Stimulated activated CD4-positive, alpha-beta T cell treated with anti-CD3 and anti-CD28 coated beads, TNF-alpha, amount 100 ng/mL, for 4 hours (primary cell): ENCODE results near the gene SAA4.
"Not testable (repeated sequence)": the region's sequence is repeated elsewhere in the genome, so short reads cannot be mapped to it uniquely, and the experiment has no call there.

Experiments
- DNase-seq, 3 experiments: peaks; one replicate each; pipeline ENCODE4 v3.0.0-alpha.2; 2020; ENCODE audit warnings: low read depth in 3 of 3

The SAA4 gene

GRCh38 chr11:18236664-18237356 lies at the start of gene SAA4:
TSS of gene SAA4 (minus strand) at chr11:18236802. CDS start at chr11:18235926, 876 bp downstream.
- DNase-seq: no peak

DNA sequence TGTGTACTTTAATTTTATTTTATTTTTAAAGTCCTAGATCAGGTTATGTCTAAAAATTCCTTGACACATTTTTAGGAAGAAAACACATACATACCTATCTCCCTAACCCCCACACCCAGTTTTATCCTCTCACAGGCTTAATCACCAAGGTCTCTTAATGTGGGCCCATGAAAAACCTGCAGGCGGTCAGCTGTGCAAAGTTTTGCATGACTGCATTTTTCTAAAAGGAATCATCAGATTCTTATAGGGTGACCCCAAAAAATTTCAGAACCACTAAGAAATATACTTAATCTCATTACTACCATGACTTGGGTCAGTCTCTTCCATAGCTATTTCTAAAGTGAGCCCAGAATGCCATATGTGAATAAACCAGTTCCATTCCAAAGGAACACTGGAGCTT lies 49.2 kb upstream of the SAA4 start:
- DNase-seq: no peak

DNA sequence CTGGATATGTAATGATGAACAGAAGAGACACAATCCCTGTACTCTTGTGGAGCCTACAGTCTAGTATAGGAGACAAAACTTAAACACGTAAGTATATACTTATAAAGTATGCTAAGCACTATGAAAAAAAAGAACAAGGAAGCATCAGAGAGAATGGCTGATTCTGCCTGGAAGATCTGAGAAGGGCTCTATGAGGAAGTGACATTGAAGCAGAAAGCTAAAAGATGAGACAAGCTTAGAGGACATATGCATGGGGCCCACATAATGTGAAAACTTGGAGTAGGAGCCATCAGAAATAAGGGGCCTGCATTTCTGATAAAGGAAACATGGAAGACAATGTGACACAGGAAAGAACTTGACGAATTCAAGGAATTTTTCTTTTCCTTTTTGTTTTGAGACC lies 46.0 kb upstream of the SAA4 start:
- DNase-seq: no peak

DNA sequence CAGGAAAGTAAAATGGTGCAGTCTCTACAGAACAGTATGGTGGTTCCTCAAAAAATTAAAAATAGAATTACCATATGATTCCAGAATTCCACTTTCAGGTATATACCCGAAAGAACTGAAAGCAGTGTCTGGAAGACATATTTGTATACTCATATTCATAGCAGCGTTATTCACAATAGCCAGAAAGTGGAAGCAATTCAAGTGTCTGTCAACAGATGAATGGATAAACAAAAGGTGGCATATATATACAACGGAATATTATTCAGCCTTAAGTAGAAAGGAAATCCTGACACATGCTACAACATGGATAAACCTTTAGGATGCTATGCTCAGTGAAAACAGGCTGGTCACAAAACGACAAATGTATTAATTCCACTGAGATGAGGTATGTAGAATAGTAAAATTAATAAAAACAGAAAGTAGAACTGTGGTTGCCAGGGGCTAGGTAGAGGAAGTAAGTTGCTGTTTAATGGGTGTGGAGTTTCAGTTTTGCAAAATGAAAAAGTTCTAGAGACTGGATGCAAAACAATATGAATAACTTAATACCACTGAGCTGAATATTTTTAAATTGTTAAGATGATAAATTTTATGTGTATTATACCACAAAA lies 43.9 kb upstream of the SAA4 start:
- no peak for DNase-seq

GRCh38 chr11:18277565-18278271 lies 41.1 kb upstream of the SAA4 start:
- DNase-seq: no peak

- DNase-seq: no peak
Observed at GRCh38 chr11:18271206-18271605, 34.6 kb upstream of the SAA4 start.

DNA sequence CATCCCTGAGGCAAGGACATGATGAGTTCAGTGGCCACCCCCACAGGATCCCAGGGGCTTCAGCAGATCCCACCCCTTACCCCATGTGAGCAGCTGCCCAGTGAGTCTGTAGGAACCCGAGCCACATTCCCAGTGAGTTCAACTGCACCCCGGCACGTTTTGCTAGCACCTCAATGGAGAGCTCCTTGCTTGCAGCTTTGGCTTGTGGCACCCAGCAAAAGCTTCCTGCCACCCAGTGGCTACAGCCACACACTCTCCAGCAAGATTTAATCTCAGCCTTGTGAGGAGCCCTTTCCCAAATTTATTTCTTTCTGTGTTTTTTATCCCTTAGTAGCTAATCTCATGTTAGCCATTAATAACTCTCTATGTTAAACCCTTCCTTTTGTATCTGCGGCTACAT lies 33.5 kb upstream of the SAA4 start:
- DNase-seq: no peak

DNA sequence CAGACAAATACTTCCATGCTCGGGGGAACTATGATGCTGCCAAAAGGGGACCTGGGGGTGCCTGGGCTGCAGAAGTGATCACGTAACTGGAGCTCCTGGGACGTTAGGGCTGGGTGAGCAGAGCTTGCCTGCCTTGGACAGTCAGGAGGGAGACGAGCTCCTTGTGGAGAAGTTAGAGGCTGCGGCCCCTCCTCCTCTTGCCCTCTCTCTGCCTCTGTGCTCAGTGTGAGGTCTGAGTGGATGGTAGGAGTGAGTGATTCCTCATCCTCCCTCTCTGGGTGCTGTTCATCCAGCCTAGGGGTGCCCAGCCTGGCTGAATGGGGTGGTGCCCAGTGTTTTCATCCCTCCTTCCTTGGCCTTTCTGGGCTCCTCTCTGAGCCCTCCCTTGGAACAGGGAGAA lies 32.6 kb upstream of the SAA4 start:
- not testable (repeated sequence) for DNase-seq

- not testable (repeated sequence) for DNase-seq
Observed at GRCh38 chr11:18267335-18268133, 30.9 kb upstream of the SAA4 start.

- no peak for DNase-seq
Observed at GRCh38 chr11:18265949-18266348, 29.3 kb upstream of the SAA4 start, which contains the start of gene SAA1. TSS of gene SAA1 (plus strand) at chr11:18266264. CDS start at chr11:18266888, 624 bp downstream.

DNA sequence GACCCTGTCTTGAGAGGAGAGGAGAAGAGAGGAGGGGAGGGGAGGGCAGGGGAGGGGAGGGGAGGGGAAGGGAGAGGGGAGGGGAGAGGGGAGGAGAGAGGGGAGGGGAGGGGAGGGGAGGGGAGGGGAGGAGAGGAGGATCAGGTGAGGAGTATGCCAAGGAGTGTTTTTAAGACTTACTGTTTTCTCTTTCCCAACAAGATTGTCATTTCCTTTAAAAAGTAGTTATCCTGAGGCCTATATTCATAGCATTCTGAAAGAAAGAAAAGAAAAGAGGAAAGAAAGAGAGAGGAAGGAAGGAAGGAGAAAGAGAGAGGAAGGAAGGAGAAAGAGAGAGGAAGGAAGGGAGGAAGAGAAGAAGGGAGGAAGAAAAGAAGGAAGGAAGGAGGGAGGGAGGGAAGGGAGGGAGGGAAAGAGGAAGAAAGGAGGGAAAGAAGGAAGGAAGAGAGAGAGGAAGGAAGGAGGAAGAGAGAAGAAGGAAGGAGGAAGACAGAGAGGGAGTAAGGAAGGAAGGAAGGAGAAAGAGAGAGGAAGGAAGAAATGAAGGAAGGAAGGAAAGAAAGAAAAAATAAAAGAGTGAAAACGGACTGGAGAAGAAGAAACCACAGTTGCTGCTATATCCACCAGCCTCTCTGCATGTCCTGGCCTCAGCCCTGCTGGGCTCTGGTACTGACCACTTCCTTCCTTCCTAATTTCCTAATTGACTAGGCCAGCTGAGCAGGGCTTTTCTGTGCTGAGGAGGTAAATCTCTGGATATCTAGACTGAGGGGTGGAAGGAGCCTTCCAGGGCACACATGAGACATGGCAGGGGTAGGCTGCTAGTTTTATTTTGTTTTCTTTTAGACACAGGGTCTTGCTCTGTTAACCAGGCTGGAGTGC lies 28.3 kb upstream of the SAA4 start:
- DNase-seq: no peak

- no peak for DNase-seq
Observed at GRCh38 chr11:18264035-18264434, 27.4 kb upstream of the SAA4 start.

DNA sequence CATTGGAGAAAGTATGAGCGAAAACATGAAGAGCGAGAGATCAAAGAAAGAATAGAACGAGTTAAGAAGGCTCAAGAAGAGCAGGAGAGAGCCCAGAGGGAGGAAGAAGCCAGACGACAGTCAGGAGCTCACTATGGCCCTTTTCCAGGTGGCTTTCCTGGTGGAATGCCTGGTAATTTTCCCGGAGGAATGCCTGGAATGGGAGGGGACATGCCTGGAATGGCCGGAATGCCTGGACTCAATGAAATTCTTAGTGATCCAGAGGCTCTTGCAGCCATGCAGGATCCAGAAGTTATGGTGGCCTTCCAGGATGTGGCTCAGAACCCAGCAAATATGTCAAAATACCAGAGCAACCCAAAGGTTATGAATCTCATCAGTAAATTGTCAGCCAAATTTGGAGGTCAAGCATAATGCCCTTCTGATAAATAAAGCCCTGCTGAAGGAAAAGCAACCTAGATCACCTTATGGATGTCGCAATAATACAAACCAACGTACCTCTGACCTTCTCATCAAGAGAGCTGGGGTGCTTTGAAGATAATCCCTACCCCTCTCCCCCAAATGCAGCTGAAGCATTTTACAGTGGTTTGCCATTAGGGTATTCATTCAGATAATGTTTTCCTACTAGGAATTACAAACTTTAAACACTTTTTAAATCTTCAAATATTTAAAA lies 26.2 kb upstream of the SAA4 start:
- not testable (repeated sequence) for DNase-seq

- no peak for DNase-seq
Observed at GRCh38 chr11:18261721-18262120, 25.1 kb upstream of the SAA4 start.

DNA sequence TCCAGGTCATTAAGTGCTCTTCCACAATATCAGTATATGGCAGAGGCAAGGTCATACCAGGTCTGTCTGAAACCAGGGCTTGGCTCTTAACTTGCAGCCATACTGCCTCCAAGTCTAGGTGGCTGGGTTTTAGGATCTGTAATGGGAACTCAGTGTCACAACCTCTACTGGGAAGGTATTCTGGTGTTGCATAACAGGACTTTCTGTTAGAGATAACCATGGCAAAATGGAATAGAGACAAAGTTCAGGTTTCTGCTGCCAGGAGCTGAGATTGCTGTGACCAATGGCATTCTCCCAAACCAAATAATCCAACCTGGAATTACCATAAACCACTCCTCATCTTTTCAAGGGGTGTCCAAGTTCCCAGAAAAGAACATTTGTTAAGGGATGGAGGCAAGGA lies 22.7 kb upstream of the SAA4 start:
- DNase-seq: no peak

GRCh38 chr11:18254781-18255361 lies 18.3 kb upstream of the SAA4 start:
- no peak for DNase-seq

GRCh38 chr11:18253778-18254338 lies 17.3 kb upstream of the SAA4 start:
- DNase-seq: no peak

- no peak for DNase-seq
Observed at GRCh38 chr11:18253233-18253632, 16.6 kb upstream of the SAA4 start.

GRCh38 chr11:18248561-18248960 lies 12.0 kb upstream of the SAA4 start, which contains the start of gene SAA2:
TSS of gene SAA2 (minus strand) at chr11:18248668. CDS start at chr11:18248011, 657 bp downstream.
- no peak for DNase-seq

GRCh38 chr11:18247191-18247581 lies 10.6 kb upstream of the SAA4 start:
- not testable (repeated sequence) for DNase-seq
